Renal cortex interstitium (tissue), 11 donors: ENCODE results near the gene ATXN7. TPM values are rescaled to one million over a fixed set of nuclear protein-coding genes. Genes with fewer than 3 reads are reported as not detected.

Experiments
- DNase-seq, 11 donors: peaks; one replicate each; pipeline ENCODE4 v3.0.0-alpha.2; 2013; ENCODE audit warnings: low read depth in 9 of 11, low spot score in 4 of 11; ENCODE audit errors: extremely low read depth in 1 of 11
- polyA plus RNA-seq, 3 donors: library from polyadenylated mRNA; unstranded; fragments of 120-200 nt; gene quantifications; one replicate each; pipeline ENCODE4 v1.2.1, GENCODE V29; 2013; ENCODE audit not compliant: insufficient read length in 3 of 3

ATXN7 gene
- polyA plus RNA-seq, 3 donors = 15.8 to 34.3 (median 16.6) TPM

DNA sequence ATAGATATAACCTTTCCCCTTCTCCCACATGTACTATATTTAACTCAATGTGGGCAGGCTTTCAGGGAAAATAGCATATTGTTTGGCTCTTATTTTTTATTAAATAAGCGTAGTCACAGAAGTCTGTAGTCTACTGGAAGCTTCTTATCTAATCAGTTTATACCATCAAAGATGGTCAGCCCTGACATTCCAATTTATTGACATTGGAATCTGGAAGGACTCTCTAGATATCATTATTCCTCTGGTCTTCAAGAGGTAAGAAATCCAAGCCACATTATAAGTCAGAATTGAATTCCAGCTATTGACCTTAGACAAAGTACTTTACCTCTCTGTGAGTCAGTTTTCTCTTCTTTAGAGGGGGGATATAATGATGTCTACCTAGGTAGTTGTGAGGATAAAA is 87.0 kb downstream of the ATXN7 start:
- DNase-seq = no peak

DNA sequence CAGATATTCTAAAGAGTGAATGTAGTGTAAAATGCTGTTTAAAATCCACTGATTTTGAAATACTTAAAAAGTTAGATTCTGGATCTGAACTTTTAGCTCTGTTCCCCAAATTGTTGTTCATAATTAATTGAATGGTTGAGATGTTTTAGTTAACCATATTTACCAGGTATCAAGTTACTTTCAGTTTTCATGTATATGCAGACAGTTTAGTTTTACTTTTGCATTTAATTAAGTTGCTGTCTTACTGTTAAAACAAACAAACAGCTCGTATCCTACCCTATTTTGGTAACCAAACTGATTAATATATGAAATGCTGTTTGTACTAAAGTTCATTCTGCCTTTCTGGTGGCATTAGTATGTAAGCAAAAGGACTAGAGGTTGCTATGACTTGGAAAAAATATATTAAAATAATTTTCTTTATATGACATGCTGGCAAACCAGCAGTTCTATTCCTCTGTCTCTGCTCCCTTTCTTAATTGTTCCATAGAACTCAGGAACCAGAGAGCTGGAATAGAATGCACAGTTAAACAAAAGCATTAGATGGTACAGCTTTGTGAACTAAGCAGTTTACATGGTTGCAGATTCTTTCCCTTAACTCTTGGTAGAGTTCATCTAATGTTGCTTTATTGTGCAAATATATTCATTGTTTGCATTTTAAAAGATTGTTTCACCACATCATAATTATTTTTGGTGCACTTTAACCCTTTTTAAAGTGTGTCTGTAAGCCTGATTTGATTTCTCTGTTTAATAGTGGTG is 88.0 kb downstream of the ATXN7 start:
- no peak for DNase-seq

DNA sequence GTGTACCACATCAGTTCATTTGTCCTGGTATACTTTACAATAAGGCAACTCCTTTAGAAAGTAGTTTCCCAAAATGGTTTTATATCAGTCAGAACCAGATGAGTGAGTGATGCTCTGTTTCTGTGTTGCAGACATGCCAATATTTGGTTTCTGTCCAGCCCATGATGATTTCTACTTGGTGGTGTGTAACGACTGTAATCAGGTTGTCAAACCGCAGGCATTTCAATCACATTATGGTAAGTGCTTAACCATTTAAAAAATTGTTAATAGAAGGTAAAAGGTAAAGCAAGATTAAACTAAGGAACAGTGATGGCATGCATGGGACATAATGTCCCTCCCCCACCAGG is 88.6 kb downstream of the ATXN7 start:
- no peak for DNase-seq

DNA sequence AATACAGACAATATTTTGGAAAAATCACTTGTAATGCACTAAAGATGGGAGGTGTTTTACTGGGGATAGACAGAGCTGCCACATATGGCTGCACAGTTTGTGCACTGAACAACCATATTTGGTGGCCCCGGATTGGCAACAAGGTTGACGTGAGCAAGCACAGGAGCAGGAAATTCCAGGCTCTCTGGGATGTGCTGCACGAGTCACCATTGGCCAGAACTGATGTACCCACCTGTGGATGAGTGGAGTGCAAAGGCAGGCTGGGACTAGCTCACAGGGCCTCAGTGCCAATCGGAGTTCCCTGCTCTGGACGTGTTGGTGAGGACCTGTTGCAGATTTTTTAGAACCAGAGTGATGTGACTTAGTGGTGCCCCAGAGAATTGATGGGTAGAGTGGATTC is 90.5 kb downstream of the ATXN7 start:
- DNase-seq = no peak

DNA sequence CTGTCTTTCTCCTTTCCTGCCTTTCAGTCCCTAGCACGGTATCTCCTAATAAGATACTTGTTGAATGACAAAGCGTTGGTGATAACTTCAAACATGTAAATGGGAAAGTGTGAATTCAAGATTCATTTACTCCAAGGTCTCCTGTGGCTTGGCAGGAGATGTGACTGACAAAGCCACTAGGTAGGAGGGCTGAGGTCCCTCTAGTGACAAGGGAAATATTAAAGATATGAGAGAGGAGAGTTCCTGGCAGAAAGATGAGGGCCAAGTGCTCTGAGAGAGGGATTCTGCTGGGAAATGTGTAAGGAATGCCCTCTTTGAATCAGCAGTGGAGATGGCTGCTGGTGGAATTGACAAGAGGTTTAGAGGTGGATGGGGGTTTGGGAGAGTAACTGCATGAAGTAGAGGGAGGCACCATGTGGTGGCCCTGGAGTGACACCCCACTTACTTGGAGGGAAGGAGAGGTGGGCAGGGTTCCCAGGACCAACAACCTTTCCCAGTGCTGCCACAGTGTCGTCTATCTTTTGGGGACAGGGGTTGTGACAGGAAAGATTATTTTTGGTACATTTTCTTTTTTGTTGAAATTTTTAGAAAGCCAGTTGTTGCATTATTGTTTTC is 91.5 kb downstream of the ATXN7 start:
- DNase-seq = no peak

DNA sequence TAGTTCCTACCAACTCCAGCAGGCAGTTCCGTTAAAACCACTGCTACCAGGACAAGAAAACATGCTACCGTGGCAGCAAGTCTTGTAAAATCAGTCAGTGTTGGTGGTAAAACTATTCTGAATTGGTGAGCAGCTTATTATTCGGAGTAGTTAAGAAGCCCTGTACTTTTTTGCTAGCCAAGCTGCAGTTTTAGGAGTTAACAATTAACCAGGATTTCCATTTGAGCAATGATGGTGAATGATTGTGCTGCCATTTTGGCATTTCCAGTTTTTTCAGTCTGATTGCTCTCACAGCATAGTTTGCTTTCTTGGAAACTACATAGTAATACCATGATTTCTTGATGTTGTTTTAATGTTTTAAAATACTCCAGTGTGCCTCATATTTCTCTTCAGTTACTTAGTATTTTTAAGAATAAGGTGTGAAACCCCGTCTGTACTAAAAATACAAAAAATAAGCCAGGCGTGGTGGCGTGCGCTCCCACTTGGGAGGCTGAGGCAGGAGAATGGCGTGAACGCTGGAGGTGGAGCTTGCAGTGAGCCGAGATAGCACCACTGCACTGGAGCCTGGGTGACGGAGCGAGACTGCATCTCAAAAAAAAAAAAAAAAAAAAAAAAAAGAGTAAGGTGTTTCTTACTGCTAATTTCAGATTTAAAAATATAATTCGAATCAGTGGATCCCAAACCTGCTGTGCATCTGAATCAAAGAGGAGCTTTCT is 92.3 kb downstream of the ATXN7 start:
- DNase-seq = no peak

DNA sequence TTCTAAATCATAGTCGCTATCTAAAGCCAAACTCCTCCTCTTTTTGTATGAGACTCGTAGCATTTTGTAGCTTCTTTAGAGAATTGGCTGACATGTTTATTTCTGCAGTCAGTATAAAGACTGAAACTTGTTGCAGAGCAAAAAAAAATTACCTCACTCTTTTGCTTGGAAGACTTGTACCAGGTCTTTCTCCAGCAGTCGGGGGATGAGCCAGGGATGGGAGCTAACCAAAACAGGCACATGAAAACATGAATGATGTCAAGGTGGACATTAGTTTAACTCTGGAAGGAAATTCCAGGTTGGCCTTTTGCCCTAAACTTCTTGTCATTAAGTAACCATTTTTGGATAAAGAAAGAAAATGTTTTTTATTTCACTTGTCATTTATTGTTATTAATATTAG is 95.5 kb downstream of the ATXN7 start:
- DNase-seq = no peak

DNA sequence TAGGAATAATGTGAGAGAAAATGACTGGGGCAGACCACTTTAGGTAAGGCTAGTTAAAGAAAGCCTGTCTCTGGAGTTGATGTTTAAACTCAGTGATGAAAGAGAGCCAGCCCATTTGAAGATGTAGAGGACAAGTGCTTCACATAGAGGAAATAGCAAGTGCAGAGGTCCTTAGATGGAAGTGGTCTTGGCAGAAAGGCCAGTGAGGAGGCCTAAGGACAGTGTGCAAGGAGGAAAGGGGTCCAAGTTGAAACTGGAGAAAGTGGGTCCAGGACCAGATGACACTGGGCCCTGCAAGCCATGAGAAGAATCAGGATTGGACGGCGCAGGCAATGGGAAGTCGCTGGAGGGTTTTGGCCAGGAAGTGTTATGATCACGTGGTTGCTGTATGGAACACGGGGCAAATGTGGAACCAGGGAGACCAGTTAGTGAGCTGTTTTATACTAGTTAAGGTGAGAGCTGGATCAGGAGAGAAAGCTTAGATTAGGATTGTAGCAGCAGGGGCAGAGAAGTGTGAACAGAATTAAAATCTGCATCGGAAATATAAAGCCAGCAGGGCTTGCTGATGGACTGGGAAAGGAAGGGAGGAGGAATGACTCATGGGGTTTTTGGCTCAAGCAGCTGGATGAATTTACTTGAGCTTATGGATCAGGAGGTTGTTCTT is 96.5 kb downstream of the ATXN7 start:
- no peak for DNase-seq

DNA sequence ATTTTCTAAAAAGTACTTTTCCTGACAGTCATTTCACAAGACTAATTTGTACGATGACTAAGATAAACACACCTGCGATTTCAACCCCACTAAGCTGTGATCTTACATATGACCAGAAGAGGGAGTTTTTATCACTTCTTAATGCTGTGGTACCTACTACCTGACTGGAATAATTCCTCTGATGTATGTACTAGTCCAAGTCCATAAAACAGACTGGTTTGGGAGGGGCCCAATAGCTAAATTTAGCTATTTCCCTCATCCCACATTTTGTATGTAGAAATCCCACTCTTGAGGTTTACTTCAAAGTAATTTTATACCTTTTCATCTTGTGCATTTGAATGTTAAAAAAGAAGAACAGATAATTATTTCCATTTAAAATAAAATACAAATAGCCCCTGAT is 98.2 kb downstream of the ATXN7 start:
- DNase-seq = peak in 1 of 11 donors; percentile 18

DNA sequence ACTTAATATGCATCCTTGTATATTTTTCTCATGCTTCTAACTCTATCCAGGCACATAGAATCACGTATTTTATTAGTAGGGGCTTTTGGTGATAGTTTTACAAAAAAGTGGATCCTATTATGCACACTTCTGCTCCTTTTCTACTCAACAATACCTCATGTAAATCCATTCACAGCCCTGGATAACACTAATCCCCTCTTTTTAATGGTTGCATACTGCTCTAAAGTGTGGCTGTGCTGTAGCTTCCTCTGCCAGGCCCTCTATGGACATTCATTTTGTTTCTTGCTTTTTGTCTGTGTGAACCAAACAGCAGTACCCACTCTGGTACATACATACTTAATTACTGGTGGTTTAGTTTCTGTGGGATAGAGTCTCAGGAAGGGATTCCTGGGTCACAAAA is 99.8 kb downstream of the ATXN7 start:
- DNase-seq = no peak

DNA sequence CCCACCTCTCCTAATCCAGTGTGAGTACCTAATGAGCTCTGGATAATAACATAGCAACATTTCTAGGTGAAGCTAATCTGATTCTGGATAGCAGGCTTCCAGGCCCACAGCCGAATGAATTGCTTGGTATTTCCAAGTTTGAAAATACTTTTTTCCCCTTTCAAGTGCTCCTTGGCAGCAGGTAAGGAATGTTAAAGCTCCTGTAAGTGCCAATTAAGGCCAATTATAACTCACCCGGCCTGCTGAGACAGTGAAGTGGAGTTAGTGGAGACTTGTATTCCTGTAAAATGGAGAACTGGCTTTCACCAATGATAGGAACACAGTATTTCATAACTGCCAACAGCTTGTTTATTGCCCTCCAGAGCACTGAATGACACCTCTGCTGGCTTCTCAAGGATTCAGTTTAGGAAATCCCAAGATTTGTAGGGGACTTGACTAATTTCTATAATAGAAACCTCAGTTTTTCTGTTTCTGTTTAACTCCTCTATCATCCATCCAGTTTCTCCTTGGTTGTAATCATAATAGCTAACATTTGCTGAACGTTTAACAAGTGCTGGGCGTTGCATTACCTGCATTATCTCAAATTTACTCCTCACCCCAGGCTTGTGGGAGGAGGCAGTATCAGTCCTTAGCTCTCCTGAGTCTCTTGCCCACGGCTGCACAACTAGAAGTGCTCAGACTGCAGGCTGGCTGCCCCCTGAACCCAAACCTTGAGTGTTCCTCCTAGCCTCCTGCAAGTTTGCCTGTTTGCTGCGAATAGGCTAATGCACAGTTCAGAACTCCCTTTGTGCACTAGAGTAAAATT is 101.2 kb downstream of the ATXN7 start:
- DNase-seq = no peak

DNA sequence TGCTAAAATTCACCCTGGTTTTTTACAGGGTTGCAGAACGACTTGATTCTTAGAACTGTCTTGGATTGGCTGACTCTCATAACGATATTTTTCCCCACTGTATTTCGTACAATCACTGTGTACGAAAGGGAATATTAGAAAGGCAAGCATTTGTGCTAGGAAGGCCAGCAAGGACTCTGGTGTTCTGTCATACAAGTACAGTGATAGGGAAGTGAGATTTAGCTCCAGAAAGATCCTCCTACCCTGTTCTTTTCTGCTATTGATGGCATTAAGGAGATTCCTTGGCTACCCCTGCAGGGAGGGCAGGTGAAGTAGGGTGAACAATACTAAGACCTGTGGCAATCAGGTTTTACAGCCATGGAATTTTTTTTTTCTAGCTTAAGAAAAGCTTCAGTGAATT is 102.3 kb downstream of the ATXN7 start:
- no peak for DNase-seq

DNA sequence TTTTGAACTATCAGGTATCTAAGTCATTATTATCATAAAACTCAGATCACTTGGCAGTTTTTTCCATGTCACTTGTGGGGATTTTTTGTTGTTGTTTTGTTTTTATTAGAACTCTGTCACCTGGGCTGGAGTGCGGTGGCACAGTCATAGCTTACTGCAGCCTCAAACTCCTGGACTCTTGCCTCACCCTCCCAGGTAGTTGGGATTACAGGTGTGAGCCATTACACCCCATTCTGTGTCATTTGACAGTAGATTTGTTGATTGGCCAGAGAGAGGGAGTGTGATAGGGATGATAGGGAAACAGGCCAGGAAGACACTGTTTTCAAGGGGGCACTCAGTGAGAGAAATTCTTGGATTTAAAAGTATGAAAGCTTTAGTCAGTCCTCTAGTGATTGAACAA is 103.2 kb downstream of the ATXN7 start:
- no peak for DNase-seq

DNA sequence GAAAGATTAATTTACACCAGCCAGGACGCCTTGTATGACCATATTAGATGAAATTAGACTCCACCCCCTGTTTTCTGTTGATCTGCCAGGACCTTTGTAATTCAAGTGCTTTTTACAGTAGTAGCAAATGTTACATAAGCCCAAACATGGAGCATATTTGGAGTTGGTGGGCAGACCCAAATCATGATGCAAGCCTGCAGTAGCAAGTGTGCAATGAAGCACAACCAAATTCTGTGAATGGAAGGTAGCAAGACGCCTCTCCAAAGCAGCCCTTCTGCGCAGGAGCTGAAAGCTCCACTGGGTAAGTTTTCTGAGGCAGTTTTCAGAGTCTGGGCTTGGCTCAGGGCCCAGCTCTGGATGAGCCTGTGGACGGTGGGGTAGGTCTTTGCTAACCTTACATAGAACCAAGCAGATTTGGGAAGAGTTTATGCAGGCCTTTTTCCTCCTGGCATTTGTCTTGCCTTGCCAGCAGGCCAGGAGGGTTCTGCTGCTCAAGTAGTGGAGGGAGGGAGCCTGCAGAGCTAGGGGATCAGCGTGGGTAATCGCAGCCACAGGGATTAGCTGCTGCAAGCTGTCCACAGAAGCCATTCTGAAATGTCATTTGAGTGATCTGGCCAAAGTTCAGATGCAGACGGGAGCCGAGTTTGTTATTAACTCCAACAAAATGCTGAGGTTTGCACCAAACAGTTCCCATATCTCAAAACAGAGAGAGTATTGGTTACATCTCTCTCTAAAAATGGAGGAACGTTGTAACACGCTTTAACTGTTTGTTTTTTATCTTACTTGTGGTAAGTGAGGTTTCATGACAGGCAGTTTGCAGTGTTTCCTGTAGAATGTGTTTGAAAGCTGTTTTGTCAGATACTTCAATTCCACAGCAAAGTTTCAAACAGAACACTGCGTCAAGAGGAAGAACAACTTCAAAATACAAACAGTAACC is 104.3 kb downstream of the ATXN7 start:
- DNase-seq = peak in 1 of 11 donors; percentile 54

DNA sequence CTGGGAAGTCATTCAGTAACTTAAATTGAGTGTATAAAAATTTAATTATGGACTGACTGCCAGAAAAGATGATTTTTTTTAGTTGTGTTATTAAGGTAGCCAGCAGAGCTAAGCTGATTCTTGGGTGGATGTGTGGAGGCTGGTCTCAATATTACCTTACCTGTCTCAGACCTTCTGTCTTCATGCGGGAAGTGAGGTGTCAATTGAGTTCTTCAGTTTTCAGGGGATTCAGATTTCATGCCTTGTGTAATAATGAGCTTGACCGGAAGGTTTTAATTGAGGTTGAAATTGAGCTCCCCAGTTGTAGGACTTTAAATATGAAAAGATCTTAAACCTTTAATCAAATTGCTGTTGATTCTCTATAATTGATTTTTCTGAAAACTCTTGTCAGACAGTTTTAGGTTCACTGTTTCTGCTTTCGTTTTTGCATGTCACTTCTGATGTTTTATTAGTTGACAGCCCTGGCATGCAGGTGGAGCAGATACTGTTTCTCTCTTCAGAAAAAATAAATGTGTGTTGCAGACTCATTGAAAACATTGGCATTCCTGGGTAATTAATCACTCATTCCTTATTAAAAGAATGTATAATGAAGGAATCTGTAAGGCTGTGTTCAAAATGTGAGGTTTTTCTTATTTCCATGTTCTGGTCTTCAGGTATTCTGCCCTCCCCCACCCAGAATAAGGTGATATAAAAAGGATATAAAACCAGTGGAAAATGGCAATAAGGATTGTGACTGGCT is 105.1 kb downstream of the ATXN7 start:
- no peak for DNase-seq

DNA sequence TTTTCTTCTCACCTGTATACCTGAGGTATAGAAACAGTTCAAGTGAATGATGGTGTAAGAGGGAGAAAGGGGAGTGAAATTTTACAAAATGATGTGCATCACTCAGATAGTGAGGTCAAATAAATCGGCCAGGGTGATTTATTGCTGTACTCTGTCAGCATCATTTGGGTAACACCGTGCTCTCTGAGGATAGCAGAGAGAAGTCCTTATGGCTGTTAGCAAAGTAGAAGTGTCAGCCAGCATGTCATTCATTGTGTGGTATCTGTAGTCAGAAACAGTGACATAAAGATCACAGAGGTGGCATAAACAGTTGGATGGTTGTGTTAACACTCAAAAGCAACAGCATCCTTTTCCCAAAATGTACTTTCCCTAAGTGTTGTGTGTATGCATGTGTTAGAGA is 106.2 kb downstream of the ATXN7 start:
- DNase-seq = no peak

DNA sequence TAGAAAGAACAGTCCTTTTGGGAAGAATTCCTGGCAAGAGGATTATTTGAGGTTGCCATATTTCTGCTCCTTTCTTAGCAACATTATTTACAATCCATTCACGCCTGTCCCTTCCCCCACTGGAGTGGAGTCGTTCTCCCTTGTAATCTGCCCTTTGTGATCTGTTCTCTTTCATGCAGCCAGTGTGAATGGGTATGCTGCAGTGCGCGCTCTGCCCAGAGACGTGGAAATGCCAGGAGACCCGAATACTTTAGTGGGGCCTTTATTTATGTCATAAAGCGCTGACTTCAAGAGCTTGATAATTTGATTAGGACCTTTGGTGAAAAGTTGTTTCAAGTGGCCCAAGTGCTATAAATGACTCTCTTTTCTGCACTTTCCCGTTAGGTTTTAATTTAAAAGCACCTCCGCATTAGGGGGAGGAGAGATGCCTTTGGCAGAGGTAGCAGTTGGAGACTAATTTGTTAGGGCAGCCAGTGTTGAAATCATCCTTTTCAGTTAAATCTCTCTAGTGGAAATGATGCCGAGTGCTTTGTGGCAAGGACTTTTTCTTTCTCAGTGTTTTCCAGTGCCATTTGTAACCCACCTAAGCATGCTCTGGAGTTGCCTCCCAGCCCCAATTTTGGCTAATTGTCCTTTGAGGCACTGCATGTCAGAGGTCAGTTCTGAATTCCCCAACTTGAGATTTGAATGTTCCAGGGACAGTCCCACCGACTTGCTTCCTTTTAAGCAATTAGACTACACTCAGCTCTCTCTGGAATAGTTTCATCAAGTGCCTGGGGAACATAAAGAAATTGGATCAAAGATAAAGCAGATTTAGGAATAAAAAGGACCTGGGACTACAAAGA is 107.2 kb downstream of the ATXN7 start:
- DNase-seq = no peak
